ENCODE results near the gene SPEG.

SPEG gene

DNA sequence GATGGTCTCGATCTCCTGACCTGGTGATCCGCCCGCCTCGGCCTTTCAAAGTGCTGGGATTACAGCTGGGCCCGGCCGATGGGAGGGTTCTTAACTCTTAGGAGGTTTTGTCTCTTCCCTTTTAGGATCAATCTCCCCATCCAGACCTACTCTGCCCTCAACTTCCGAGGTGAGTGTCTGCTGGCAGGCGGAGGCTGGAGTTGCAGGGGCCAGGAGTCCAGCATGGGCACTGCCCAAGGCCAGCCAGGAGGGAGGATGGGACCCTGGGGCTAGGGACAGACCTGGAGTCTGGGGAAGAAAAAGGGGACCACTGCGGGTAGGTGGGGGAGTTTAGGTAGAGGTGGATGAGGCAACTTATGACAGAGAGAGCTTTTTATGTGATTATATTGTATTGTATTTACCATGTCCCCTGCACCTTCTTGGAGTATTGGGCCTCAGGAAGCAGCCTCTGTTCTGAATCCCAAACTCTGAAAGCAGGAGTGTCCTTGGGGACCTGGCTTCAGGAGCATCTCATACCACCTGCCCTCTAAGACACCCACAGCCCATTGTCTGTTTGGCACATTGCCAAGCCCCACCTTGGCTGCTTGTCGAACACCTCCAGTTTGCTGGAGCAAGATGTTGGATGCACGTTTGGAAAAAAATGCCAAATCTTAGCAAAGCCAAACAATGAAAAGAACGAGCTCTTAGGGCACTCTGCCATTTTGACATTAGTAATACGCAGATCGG, 10.8 kb upstream of the SPEG start:
- no peak overlapping the region for H3K4me2 ChIP-seq (ENCODE audit: low read length)
- no peak overlapping the region for H3K4me3 ChIP-seq (ENCODE audit: low read depth, low read length, poor library complexity, severe bottlenecking)
- no peaks in the 10 kb centered on the region for H3K36me3 ChIP-seq (ENCODE audit: insufficient read depth, low read length)
- no peak overlapping the region for H2AFZ ChIP-seq (ENCODE audit: low read length)
- H3K27ac ChIP-seq (ENCODE audit: low read depth, low read length, poor library complexity, severe bottlenecking), result no peak overlapping the region
- H3K4me1 ChIP-seq (ENCODE audit: insufficient read depth, low read length, severe bottlenecking), result no peaks in the 10 kb centered on the region
- peaks cover 7% of the 10 kb centered on the region for H3K27me3 ChIP-seq (ENCODE audit: insufficient read depth, low read length)
- no peaks in the 10 kb centered on the region for H3F3A ChIP-seq (ENCODE audit: insufficient read depth, low read length)
- TF ChIP-seq, protein P1, sequence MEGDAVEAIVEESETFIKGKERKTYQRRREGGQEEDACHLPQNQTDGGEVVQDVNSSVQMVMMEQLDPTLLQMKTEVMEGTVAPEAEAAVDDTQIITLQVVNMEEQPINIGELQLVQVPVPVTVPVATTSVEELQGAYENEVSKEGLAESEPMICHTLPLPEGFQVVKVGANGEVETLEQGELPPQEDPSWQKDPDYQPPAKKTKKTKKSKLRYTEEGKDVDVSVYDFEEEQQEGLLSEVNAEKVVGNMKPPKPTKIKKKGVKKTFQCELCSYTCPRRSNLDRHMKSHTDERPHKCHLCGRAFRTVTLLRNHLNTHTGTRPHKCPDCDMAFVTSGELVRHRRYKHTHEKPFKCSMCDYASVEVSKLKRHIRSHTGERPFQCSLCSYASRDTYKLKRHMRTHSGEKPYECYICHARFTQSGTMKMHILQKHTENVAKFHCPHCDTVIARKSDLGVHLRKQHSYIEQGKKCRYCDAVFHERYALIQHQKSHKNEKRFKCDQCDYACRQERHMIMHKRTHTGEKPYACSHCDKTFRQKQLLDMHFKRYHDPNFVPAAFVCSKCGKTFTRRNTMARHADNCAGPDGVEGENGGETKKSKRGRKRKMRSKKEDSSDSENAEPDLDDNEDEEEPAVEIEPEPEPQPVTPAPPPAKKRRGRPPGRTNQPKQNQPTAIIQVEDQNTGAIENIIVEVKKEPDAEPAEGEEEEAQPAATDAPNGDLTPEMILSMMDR (IDR thresholded peaks at IDR 0.05; ENCODE audit: low read length), result no peak
- no peak for TF ChIP-seq EZH2 (IDR thresholded peaks at IDR 0.05; ENCODE audit: borderline replicate concordance, low read length)
- no peak overlapping the region for H3K9ac ChIP-seq (ENCODE audit: low read length)
- H3K79me2 ChIP-seq (ENCODE audit: insufficient read depth, low read length), result no peaks in the 10 kb centered on the region
- no peaks in the 10 kb centered on the region for H4K20me1 ChIP-seq (ENCODE audit: insufficient read depth, low read length)
- no peaks in the 10 kb centered on the region for H3K9me3 ChIP-seq (ENCODE audit: low read length)
- H3K9me2 ChIP-seq (ENCODE audit: low read depth, low read length), result no peaks in the 10 kb centered on the region

DNA sequence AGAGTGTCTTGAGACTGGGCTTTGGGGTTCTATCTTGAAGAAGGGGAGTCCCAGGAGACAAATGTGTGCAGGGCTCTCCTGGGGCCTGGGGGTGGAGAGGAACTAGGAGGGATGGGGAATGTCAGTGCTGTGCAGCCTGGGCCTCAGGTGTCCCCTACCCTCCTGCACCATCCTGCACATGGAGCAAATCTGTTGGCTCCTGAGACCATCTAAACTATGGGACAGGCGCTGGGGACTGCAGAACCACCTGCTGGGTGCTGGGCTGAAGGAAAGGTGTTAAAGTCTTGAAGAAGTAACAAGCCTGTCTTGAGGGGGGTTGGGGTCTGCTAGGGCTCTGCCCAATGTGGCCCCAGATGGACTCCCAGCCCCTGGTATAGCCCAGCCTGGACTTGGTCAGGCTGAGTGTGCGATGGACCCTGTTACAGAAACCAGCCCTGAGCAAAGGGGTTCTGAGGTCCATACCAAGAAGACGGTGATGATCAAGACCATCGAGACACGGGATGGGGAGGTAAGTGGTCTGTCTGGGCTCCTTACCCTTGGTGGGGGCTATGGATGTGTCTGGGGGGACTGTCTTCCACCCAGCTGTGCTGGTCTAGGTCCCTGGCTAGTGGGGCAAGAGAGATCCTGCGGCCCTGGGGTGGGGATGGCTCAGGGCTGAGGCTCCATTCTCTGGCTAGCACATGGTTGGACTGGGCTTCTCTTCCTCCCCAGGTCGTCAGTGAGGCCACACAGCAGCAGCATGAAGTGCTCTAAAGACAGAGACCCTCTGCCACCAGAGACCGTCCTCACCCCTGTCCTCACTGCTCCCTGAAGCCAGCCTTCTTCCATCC, 9.2 kb upstream of the SPEG start:
- no peak overlapping the region for H3K4me3 ChIP-seq (ENCODE audit: low read depth, low read length, poor library complexity, severe bottlenecking)
- H3K4me2 ChIP-seq (ENCODE audit: low read length), result no peak overlapping the region
- H3K27me3 ChIP-seq (ENCODE audit: insufficient read depth, low read length), result peaks cover 7% of the 10 kb centered on the region
- H3K79me2 ChIP-seq (ENCODE audit: insufficient read depth, low read length), result no peaks in the 10 kb centered on the region
- H3K9me2 ChIP-seq (ENCODE audit: low read depth, low read length), result no peaks in the 10 kb centered on the region
- no peaks in the 10 kb centered on the region for H4K20me1 ChIP-seq (ENCODE audit: insufficient read depth, low read length)
- TF ChIP-seq, protein P1 (IDR thresholded peaks at IDR 0.05; ENCODE audit: low read length), result no peak
- no peak for TF ChIP-seq EZH2 (IDR thresholded peaks at IDR 0.05; ENCODE audit: borderline replicate concordance, low read length)
- no peaks in the 10 kb centered on the region for H3F3A ChIP-seq (ENCODE audit: insufficient read depth, low read length)
- no peaks in the 10 kb centered on the region for H3K4me1 ChIP-seq (ENCODE audit: insufficient read depth, low read length, severe bottlenecking)
- no peak overlapping the region for H3K9ac ChIP-seq (ENCODE audit: low read length)
- no peak overlapping the region for H3K27ac ChIP-seq (ENCODE audit: low read depth, low read length, poor library complexity, severe bottlenecking)
- H2AFZ ChIP-seq (ENCODE audit: low read length), result no peak overlapping the region
- no peaks in the 10 kb centered on the region for H3K9me3 ChIP-seq (ENCODE audit: low read length)
- H3K36me3 ChIP-seq (ENCODE audit: insufficient read depth, low read length), result no peaks in the 10 kb centered on the region

DNA sequence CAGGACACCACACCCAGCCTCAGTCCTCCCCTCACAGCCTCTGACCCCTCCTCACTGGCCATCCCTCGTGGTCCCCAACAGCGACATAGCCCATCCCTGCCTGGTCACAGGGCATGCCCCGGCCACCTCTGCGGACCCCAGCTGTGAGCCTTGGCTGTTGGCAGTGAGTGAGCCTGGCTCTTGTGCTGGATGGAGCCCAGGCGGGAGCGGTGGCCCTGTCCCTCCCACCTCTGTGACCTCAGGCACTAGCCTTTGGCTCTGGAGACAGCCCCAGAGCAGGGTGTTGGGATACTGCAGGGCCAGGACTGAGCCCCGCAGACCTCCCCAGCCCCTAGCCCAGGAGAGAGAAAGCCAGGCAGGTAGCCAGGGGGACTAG, 8.6 kb upstream of the SPEG start:
- Histone ChIP-seq H3K27me3 (ENCODE audit: insufficient read depth, low read length) (peaks cover 7% of the 10 kb centered on the region), H3K4me2 (ENCODE audit: low read length) (no peak overlapping the region), H3K9me3 (ENCODE audit: low read length) (no peaks in the 10 kb centered on the region), H3K4me1 (ENCODE audit: insufficient read depth, low read length, severe bottlenecking) (no peaks in the 10 kb centered on the region), H3K79me2 (ENCODE audit: insufficient read depth, low read length) (no peaks in the 10 kb centered on the region), H3K36me3 (ENCODE audit: insufficient read depth, low read length) (no peaks in the 10 kb centered on the region), H3F3A (ENCODE audit: insufficient read depth, low read length) (no peaks in the 10 kb centered on the region), H4K20me1 (ENCODE audit: insufficient read depth, low read length) (no peaks in the 10 kb centered on the region), H3K4me3 (ENCODE audit: low read depth, low read length, poor library complexity, severe bottlenecking) (no peak overlapping the region), H3K9ac (ENCODE audit: low read length) (no peak overlapping the region), H3K9me2 (ENCODE audit: low read depth, low read length) (no peaks in the 10 kb centered on the region), H3K27ac (ENCODE audit: low read depth, low read length, poor library complexity, severe bottlenecking) (no peak overlapping the region), H2AFZ (ENCODE audit: low read length) (no peak overlapping the region)
- TF ChIP-seq, protein P1 (IDR thresholded peaks at IDR 0.05; ENCODE audit: low read length), result no peak
- no peak for TF ChIP-seq EZH2 (IDR thresholded peaks at IDR 0.05; ENCODE audit: borderline replicate concordance, low read length)

All from OCI-LY1 (cell line).